ENCODE results near the gene MYO10.
"Not testable (repeated sequence)": the region's sequence is repeated elsewhere in the genome, so short reads cannot be mapped to it uniquely, and the experiment has no call there.

MYO10 gene

GRCh38 chr5:16855898-16856297 lies 80.2 kb downstream of the MYO10 start:
- DNase-seq: no peak

GRCh38 chr5:16855485-16855884 lies 80.6 kb downstream of the MYO10 start:
- no peak for DNase-seq

- DNase-seq: no peak
Measured at GRCh38 chr5:16854351-16854750, 81.7 kb downstream of the MYO10 start.

- DNase-seq: no peak
Measured at GRCh38 chr5:16853518-16853917, 82.6 kb downstream of the MYO10 start.

- no peak for DNase-seq
Measured at GRCh38 chr5:16852251-16853005, 83.7 kb downstream of the MYO10 start.

- no peak for DNase-seq
Measured at GRCh38 chr5:16849775-16850174, 86.3 kb downstream of the MYO10 start.

- no peak for DNase-seq
Measured at GRCh38 chr5:16849181-16849580, 86.9 kb downstream of the MYO10 start.

- no peak for DNase-seq
Measured at GRCh38 chr5:16844952-16845351, 91.1 kb downstream of the MYO10 start.

GRCh38 chr5:16842896-16843295 lies 93.2 kb downstream of the MYO10 start:
- DNase-seq: no peak

GRCh38 chr5:16841416-16841815 lies 94.7 kb downstream of the MYO10 start:
- DNase-seq: no peak

GRCh38 chr5:16837305-16837704 lies 98.8 kb downstream of the MYO10 start:
- DNase-seq: no peak

GRCh38 chr5:16834029-16834428 lies 102.1 kb downstream of the MYO10 start:
- no peak for DNase-seq

GRCh38 chr5:16831326-16831725 lies 104.8 kb downstream of the MYO10 start:
- not testable (repeated sequence) for DNase-seq

- no peak for DNase-seq
Measured at GRCh38 chr5:16827755-16828154, 108.3 kb downstream of the MYO10 start.

GRCh38 chr5:16826379-16827125 lies 109.5 kb downstream of the MYO10 start:
- no peak for DNase-seq

GRCh38 chr5:16819522-16820167 lies 116.4 kb downstream of the MYO10 start:
- no peak for DNase-seq

GRCh38 chr5:16815432-16815831 lies 120.7 kb downstream of the MYO10 start:
- no peak for DNase-seq

GRCh38 chr5:16812911-16813310 lies 123.2 kb downstream of the MYO10 start:
- DNase-seq: no peak

GRCh38 chr5:16812448-16812847 lies 123.6 kb downstream of the MYO10 start:
- no peak for DNase-seq

GRCh38 chr5:16810208-16810854 lies 125.8 kb downstream of the MYO10 start:
- no peak for DNase-seq

- no peak for DNase-seq
Measured at GRCh38 chr5:16809395-16810207, 126.5 kb downstream of the MYO10 start.

- DNase-seq: no peak
Measured at GRCh38 chr5:16809010-16809394, 127.1 kb downstream of the MYO10 start.

GRCh38 chr5:16808021-16808420 lies 128.1 kb downstream of the MYO10 start:
- no peak for DNase-seq
